MM.1S (cell line): ENCODE results near the gene HMGN5.

Experiments used
- DNase-seq: peaks from one replicate; pipeline ENCODE4 v3.0.0-alpha.2; 2015
- H2AFZ ChIP-seq: fragments of 300-600 bp; sonication (generic); 2 replicates; pipeline ENCODE4 v1.6.0; 2016; ENCODE audit warnings: antibody characterized with exemption, low read length
- H3F3A ChIP-seq: fragments of 300-600 bp; sonication (generic); 2 replicates; pipeline ENCODE4 v1.6.1; 2016; ENCODE audit warnings: mild to moderate bottlenecking, antibody characterized with exemption, low read length, moderate library complexity, mixed read lengths; ENCODE audit not compliant: insufficient read depth
- H3K27ac ChIP-seq: fragments of 300-600 bp; sonication (generic); 2 replicates; pipeline ENCODE4 v1.5.1; 2016; ENCODE audit warnings: mild to moderate bottlenecking, low read length
- H3K27me3 ChIP-seq: fragments of 300-600 bp; sonication (generic); replicated peaks from 2 replicates; pipeline ENCODE4 v1.6.0; 2016; ENCODE audit warnings: low read length; ENCODE audit not compliant: insufficient read depth
- H3K36me3 ChIP-seq: fragments of 300-600 bp; sonication (generic); replicated peaks from 2 replicates; pipeline ENCODE4 v1.6.1; 2016; ENCODE audit warnings: mild to moderate bottlenecking, low read length, mixed read lengths; ENCODE audit not compliant: insufficient read depth
- H3K4me1 ChIP-seq: fragments of 300-600 bp; sonication (generic); 2 replicates; pipeline ENCODE4 v1.6.1; 2016; ENCODE audit warnings: low read length, mixed read lengths
- H3K4me2 ChIP-seq: fragments of 300-600 bp; sonication (generic); 2 replicates; pipeline ENCODE4 v1.6.0; 2016; ENCODE audit warnings: low read depth, low read length
- H3K4me3 ChIP-seq: fragments of 300-600 bp; sonication (generic); 2 replicates; pipeline ENCODE4 v1.5.1; 2016; ENCODE audit warnings: low read length, mixed read lengths
- H3K79me2 ChIP-seq: fragments of 300-600 bp; sonication (generic); 2 replicates; pipeline ENCODE4 v1.6.1; 2016; ENCODE audit warnings: mixed run types, low read length, mixed read lengths
- H3K9ac ChIP-seq: fragments of 300-600 bp; sonication (generic); 2 replicates; pipeline ENCODE4 v1.6.1; 2016; ENCODE audit warnings: low read length, mixed read lengths
- H3K9me2 ChIP-seq: fragments of 300-600 bp; sonication (generic); replicated peaks from 2 replicates; pipeline ENCODE4 v1.6.1; 2016; ENCODE audit warnings: mild to moderate bottlenecking, low read length, mixed read lengths; ENCODE audit not compliant: insufficient read depth
- H3K9me3 ChIP-seq: fragments of 300-600 bp; sonication (generic); replicated peaks from 2 replicates; pipeline ENCODE4 v1.6.1; 2016; ENCODE audit warnings: mild to moderate bottlenecking, low read length, mixed read lengths; ENCODE audit not compliant: insufficient read depth
- H4K20me1 ChIP-seq: fragments of 300-600 bp; sonication (generic); 2 replicates; pipeline ENCODE4 v1.6.1; 2016; ENCODE audit warnings: mild to moderate bottlenecking, low read length, moderate library complexity, mixed read lengths; ENCODE audit not compliant: insufficient read depth
- CTCF ChIP-seq: fragments of 300-600 bp; sonication (generic); IDR thresholded peaks from 2 replicates; pipeline ENCODE4 v1.5.1; 2016; ENCODE audit warnings: antibody characterized with exemption, low read length, mixed read lengths
- EZH2 ChIP-seq: fragments of 300-600 bp; sonication (generic); optimal IDR thresholded peaks from 2 replicates; pipeline ENCODE3; 2017; ENCODE audit warnings: low read depth, mild to moderate bottlenecking, antibody characterized with exemption, low read length, mixed read lengths
- EZH2phosphoT487 ChIP-seq: fragments of 300-600 bp; sonication (generic); IDR thresholded peaks from 2 replicates; pipeline ENCODE4 v1.6.1; 2018; ENCODE audit warnings: antibody characterized with exemption, low read length

The HMGN5 gene

GRCh38 chrX:81202943-81203342, 1.2 kb upstream of the HMGN5 start:
- Histone ChIP-seq H3K4me3 (peak overlapping the region; percentile 74), H3K9ac (peak overlapping the region; percentile 66; the same call in 1 of the 2 replicates), H3K27ac (no peak overlapping the region), H3F3A (no peaks in the 10 kb centered on the region), H3K9me3 (no peaks in the 10 kb centered on the region), H3K4me2 (peak overlapping the region; percentile 42), H3K4me1 (no peaks in the 10 kb centered on the region; the same call in 1 of the 2 replicates), H2AFZ (no peak overlapping the region), H3K36me3 (no peaks in the 10 kb centered on the region), H3K9me2 (no peaks in the 10 kb centered on the region), H3K79me2 (peaks cover 15% of the 10 kb centered on the region), H4K20me1 (no peaks in the 10 kb centered on the region), H3K27me3 (no peaks in the 10 kb centered on the region)
- no peak for DNase-seq
- TF ChIP-seq EZH2, result no peak
- TF ChIP-seq CTCF, result no peak
- no peak for TF ChIP-seq EZH2phosphoT487

- peaks cover 15% of the 10 kb centered on the region for H3K79me2 ChIP-seq
- TF ChIP-seq EZH2phosphoT487 (no peak), CTCF (no peak), EZH2 (no peak)
- peak overlapping the region; percentile 90; the same call in 1 of the 2 replicates for H3K27ac ChIP-seq
- no peaks in the 10 kb centered on the region for H3K9me2 ChIP-seq
- H3K4me1 ChIP-seq, result no peaks in the 10 kb centered on the region; the same call in 1 of the 2 replicates
- peak; percentile 14 for DNase-seq
- no peaks in the 10 kb centered on the region for H3K36me3 ChIP-seq
- H3K9me3 ChIP-seq, result no peaks in the 10 kb centered on the region
- H4K20me1 ChIP-seq, result no peaks in the 10 kb centered on the region
- peak overlapping the region; percentile 74 for H3K4me3 ChIP-seq
- no peaks in the 10 kb centered on the region for H3K27me3 ChIP-seq
- H2AFZ ChIP-seq, result peak overlapping the region; percentile 47
- H3K4me2 ChIP-seq, result peak overlapping the region; percentile 42; the same call in 1 of the 2 replicates
- H3F3A ChIP-seq, result no peaks in the 10 kb centered on the region
- H3K9ac ChIP-seq, result peak overlapping the region; percentile 66
These were observed 725 bp upstream of the HMGN5 start for GRCh38 chrX:81202456-81202819.

GRCh38 chrX:81201071-81201470, 642 bp downstream of the HMGN5 start:
- Histone ChIP-seq H3K79me2 (peaks cover 15% of the 10 kb centered on the region), H3K4me2 (peak overlapping the region; percentile 58), H3K36me3 (no peaks in the 10 kb centered on the region), H3K27me3 (no peaks in the 10 kb centered on the region), H3K9me3 (no peaks in the 10 kb centered on the region), H3K4me1 (no peaks in the 10 kb centered on the region; the same call in 1 of the 2 replicates), H3K27ac (peak overlapping the region; percentile 90; the same call in 1 of the 2 replicates), H3K9ac (peak overlapping the region; percentile 66), H3K4me3 (peak overlapping the region; percentile 74), H4K20me1 (no peaks in the 10 kb centered on the region), H3K9me2 (no peaks in the 10 kb centered on the region), H3F3A (no peaks in the 10 kb centered on the region), H2AFZ (peak overlapping the region; percentile 47)
- TF ChIP-seq EZH2 (no peak), EZH2phosphoT487 (no peak)
- no peak for DNase-seq

GRCh38 chrX:81195712-81196111, 6.0 kb downstream of the HMGN5 start:
- Histone ChIP-seq H3K9ac (no peak overlapping the region), H3F3A (no peaks in the 10 kb centered on the region), H4K20me1 (no peaks in the 10 kb centered on the region), H3K4me3 (no peak overlapping the region), H3K4me2 (peak overlapping the region; percentile 8; the same call in 1 of the 2 replicates), H3K27ac (no peak overlapping the region), H3K79me2 (no peaks in the 10 kb centered on the region), H3K36me3 (no peaks in the 10 kb centered on the region), H3K9me3 (no peaks in the 10 kb centered on the region), H3K9me2 (no peaks in the 10 kb centered on the region), H2AFZ (no peak overlapping the region; the same call in 1 of the 2 replicates), H3K4me1 (no peaks in the 10 kb centered on the region), H3K27me3 (no peaks in the 10 kb centered on the region)
- peak; percentile 72 for TF ChIP-seq CTCF
- TF ChIP-seq EZH2phosphoT487, result no peak
- no peak for TF ChIP-seq EZH2
- DNase-seq, result peak; percentile 72
